Measurements from ENCODE around the gene FIP1L1.
A peak's percentile ranks its signal among the peaks of the same experiment; 100 is the strongest.
"Not testable (repeated sequence)": the region's sequence is repeated elsewhere in the genome, so short reads cannot be mapped to it uniquely, and the experiment has no call there.

FIP1L1 gene, protein sequence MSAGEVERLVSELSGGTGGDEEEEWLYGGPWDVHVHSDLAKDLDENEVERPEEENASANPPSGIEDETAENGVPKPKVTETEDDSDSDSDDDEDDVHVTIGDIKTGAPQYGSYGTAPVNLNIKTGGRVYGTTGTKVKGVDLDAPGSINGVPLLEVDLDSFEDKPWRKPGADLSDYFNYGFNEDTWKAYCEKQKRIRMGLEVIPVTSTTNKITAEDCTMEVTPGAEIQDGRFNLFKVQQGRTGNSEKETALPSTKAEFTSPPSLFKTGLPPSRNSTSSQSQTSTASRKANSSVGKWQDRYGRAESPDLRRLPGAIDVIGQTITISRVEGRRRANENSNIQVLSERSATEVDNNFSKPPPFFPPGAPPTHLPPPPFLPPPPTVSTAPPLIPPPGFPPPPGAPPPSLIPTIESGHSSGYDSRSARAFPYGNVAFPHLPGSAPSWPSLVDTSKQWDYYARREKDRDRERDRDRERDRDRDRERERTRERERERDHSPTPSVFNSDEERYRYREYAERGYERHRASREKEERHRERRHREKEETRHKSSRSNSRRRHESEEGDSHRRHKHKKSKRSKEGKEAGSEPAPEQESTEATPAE

DNA sequence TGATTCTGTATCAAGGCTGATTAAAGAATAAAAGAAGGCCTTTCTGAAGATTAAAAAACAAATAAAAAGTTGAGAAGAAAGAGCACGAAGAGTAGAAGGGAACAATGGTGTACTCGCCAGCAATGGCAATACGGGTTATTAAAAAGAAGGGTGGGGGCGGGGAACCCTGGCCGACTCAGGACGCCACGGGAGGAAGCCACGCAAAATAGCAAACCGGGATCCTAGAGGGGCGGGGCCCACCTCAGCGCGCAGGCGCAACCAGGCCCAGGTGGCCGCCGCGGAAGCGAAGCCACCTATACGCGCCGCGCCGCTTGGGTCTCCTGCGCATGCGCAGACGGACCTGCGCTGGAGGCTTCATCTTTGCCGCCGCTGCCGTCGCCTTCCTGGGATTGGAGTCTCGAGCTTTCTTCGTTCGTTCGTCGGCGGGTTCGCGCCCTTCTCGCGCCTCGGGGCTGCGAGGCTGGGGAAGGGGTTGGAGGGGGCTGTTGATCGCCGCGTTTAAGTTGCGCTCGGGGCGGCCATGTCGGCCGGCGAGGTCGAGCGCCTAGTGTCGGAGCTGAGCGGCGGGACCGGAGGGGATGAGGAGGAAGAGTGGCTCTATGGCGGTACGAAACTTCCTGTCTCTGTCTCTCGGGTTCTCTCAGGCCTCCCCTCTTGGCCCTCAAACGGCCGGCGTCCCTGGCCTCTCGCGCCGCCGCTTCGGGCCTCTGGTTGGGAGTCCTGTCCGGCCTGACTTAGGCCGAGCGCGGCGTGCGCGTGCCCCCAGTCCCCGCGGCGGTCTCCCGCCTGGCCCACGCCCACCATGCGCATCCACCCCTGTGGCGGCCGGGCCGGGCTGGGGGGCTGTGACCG is at the start of gene FIP1L1:
Gene FIP1L1 (plus strand): TSS at position 323 of the 852 bp plus-strand sequence. CDS start 198 bp downstream, at position 521.
- 0 out of 2 replicates have a peak, but pooled peaks have one; percentile 1 for TF ChIP-seq CTCF (IDR thresholded peaks at IDR 0.05; ENCODE audit: borderline replicate concordance, insufficient read depth, low read depth, low read length)
- H3K4me3 ChIP-seq (ENCODE audit: low read depth, low read length) = peak within 1 kb of the TSS; percentile 95

GRCh38 chr4:53334916-53335315 is 42.5 kb upstream of the FIP1L1 start:
- not testable (repeated sequence) for H3K4me3 ChIP-seq (ENCODE audit: low read depth, low read length)

- H3K4me3 ChIP-seq (ENCODE audit: low read depth, low read length) = not testable (repeated sequence)
These were observed 37.3 kb upstream of the FIP1L1 start for GRCh38 chr4:53340145-53340544.

- H3K4me3 ChIP-seq (ENCODE audit: low read depth, low read length) = not testable (repeated sequence)
These were observed 31.0 kb upstream of the FIP1L1 start for GRCh38 chr4:53346392-53346791.

DNA sequence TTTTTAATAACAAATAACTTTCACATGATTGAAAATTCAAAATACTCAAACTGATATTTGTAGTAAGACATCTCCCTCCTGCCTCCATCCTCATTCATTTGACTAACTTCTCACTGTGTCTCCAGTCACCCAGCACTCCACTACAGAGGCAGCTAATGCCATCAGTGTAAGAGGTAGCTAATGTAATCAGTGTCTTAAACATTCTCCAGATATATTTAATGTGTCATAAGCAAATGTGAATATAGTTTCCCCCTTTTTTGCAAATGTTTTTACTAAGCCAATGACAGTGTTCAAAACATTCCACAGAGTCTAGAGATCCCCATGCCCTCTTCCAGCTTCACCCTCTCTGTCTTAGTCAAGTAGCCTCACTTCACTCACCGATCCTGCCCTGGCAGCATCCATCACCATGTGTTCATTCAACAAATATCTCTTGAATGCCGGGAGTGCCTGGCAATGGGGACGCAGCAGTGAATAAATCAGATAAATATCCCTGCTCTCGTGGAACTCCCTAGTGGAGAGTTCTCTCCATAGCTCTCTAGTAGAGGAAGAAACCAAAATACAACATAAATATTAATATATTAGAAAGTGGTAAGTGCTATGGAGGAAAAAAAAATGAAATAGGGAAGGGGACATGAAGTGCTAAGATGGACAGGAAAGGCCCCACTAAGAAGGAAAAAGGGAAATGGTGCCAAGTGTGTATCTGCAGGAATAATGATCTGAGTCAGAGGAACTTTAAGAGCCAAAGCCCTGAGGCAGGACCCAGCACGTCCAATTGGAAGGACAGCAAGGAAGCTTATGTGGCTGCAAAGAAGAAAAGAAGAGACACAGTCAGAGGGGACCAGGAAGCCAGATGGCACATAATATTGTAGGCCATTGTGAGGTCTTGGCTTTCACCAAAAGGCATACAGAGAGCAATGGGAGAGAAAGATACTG is 30.3 kb upstream of the FIP1L1 start:
- no peak for TF ChIP-seq CTCF (IDR thresholded peaks at IDR 0.05; ENCODE audit: borderline replicate concordance, insufficient read depth, low read depth, low read length)
- H3K4me3 ChIP-seq (ENCODE audit: low read depth, low read length) = no peak overlapping the region

- TF ChIP-seq CTCF (IDR thresholded peaks at IDR 0.05; ENCODE audit: borderline replicate concordance, insufficient read depth, low read depth, low read length) = no peak
- no peak overlapping the region for H3K4me3 ChIP-seq (ENCODE audit: low read depth, low read length)
These were observed 29.4 kb upstream of the FIP1L1 start for GRCh38 chr4:53348046-53348445.

GRCh38 chr4:53349091-53349491 is 28.4 kb upstream of the FIP1L1 start:
- no peak for TF ChIP-seq CTCF (IDR thresholded peaks at IDR 0.05; ENCODE audit: borderline replicate concordance, insufficient read depth, low read depth, low read length)
- no peak overlapping the region for H3K4me3 ChIP-seq (ENCODE audit: low read depth, low read length)
